DND-41 (cell line): ENCODE measurements around the gene B3GNT5.

Experiments
- CTCF ChIP-seq: IDR thresholded peaks from 2 replicates; pipeline ENCODE4 v1.5.1; 2012; ENCODE audit warnings: borderline replicate concordance, low read length, moderate library complexity, mild to moderate bottlenecking; ENCODE audit not compliant: poor library complexity, severe bottlenecking; ENCODE audit errors: extremely low read depth
- EZH2 ChIP-seq: IDR thresholded peaks from 3 replicates; pipeline ENCODE4 v1.6.1; 2012; ENCODE audit warnings: borderline replicate concordance, low read depth, mild to moderate bottlenecking, moderate library complexity, low read length, inconsistent platforms; ENCODE audit not compliant: severe bottlenecking

- no peak for TF ChIP-seq CTCF
- no peak for TF ChIP-seq EZH2
Measured at GRCh38 chr3:183249006-183249718, 3.9 kb upstream of the B3GNT5 start.
